HG02970 (cell line): ENCODE results near the gene EGFR.

ENCODE experiments used
- ATAC-seq: cut with Tn5 transposase; IDR thresholded peaks from one replicate; pipeline ENCODE4 v1.9.1; 2021; ENCODE audit warnings: mild to moderate bottlenecking, moderate library complexity, moderate number of reproducible peaks; ENCODE audit not compliant: unreplicated experiment, low FRiP score

EGFR gene

GRCh38 chr7:55005241-55005851, 13.5 kb upstream of the EGFR start:
- ATAC-seq, result no peak

GRCh38 chr7:55006499-55006898, 12.3 kb upstream of the EGFR start:
- ATAC-seq, result no peak

GRCh38 chr7:55013851-55014250, 5.0 kb upstream of the EGFR start:
- ATAC-seq, result no peak

GRCh38 chr7:55016061-55016745, 2.6 kb upstream of the EGFR start:
- no peak for ATAC-seq

- no peak for ATAC-seq
Observed at GRCh38 chr7:55016746-55017090, 2.1 kb upstream of the EGFR start.

- ATAC-seq, result no peak
Observed at GRCh38 chr7:55017841-55018240, 976 bp upstream of the EGFR start.

GRCh38 chr7:55019191-55019690, 424 bp downstream of the EGFR start:
- ATAC-seq, result no peak

GRCh38 chr7:55019691-55020465, 1.1 kb downstream of the EGFR start:
- ATAC-seq, result no peak

- no peak for ATAC-seq
Observed at GRCh38 chr7:55020466-55020871, 1.7 kb downstream of the EGFR start.

GRCh38 chr7:55021053-55021452, 2.2 kb downstream of the EGFR start:
- ATAC-seq, result no peak

- ATAC-seq, result no peak
Observed at GRCh38 chr7:55022002-55022985, 3.5 kb downstream of the EGFR start.

- ATAC-seq, result no peak
Observed at GRCh38 chr7:55023841-55024505, 5.2 kb downstream of the EGFR start.

GRCh38 chr7:55024776-55025175, 6.0 kb downstream of the EGFR start:
- no peak for ATAC-seq

GRCh38 chr7:55026086-55026790, 7.4 kb downstream of the EGFR start:
- ATAC-seq, result no peak

GRCh38 chr7:55026867-55027490, 8.2 kb downstream of the EGFR start:
- no peak for ATAC-seq

GRCh38 chr7:55028011-55028410, 9.2 kb downstream of the EGFR start:
- ATAC-seq, result no peak

- ATAC-seq, result no peak
Observed at GRCh38 chr7:55030314-55030713, 11.5 kb downstream of the EGFR start.

GRCh38 chr7:55031075-55031474, 12.3 kb downstream of the EGFR start:
- no peak for ATAC-seq
